ENCODE data around the gene ZNF649.

GRCh38 chr19:51904331-51905165 lies at the start of gene ZNF649:
- TF ChIP-seq CTCF (IDR thresholded peaks at IDR 0.05; ENCODE audit: low read depth, low read length, poor library complexity, severe bottlenecking) = no peak
- TF ChIP-seq EZH2phosphoT487 (IDR thresholded peaks at IDR 0.05; ENCODE audit: borderline replicate concordance, low read length) = no peak
